Measurements from ENCODE around the gene HDAC9. TPM values are rescaled to one million over a fixed set of nuclear protein-coding genes. Genes with fewer than 3 reads are reported as not detected.

HDAC9 gene
- total RNA-seq, 4 donors from 2014 or later, result 51.2 to 194 (median 106) TPM

- Histone ChIP-seq H3K4me1 (no peaks in the 10 kb centered on the region), H3K9me3 (no peaks in the 10 kb centered on the region), H3K27me3 (no peaks in the 10 kb centered on the region), H3K4me3 (no peak overlapping the region), H3K36me3 (no peaks in the 10 kb centered on the region), H3K27ac (peak overlapping the region in 1 of 4 donors; percentile 2)
- no peak for ATAC-seq
- 36 to 66% methylated on average over 5 of the region's 5 CpGs for WGBS, 2 donors (ENCODE audit: low coverage in 1 of 2)
- TF ChIP-seq EP300 (IDR thresholded peaks at IDR 0.05) (no peak), CTCF (IDR thresholded peaks at IDR 0.05) (no peak), POLR2AphosphoS5 (IDR thresholded peaks at IDR 0.05) (no peak), POLR2A (IDR thresholded peaks at IDR 0.05) (no peak)
These were observed 25.1 kb downstream of the HDAC9 start for GRCh38 chr7:18520450-18521235.

- H3K9me3 ChIP-seq, result no peaks in the 10 kb centered on the region
- H3K36me3 ChIP-seq, result no peaks in the 10 kb centered on the region
- 88 to 90% methylated on average over 3 of the region's 3 CpGs for WGBS, 2 donors (ENCODE audit: low coverage in 1 of 2)
- TF ChIP-seq CTCF (IDR thresholded peaks at IDR 0.05), result no peak
- TF ChIP-seq EP300 (IDR thresholded peaks at IDR 0.05), result no peak
- no peak for TF ChIP-seq POLR2A (IDR thresholded peaks at IDR 0.05)
- no peak for TF ChIP-seq POLR2AphosphoS5 (IDR thresholded peaks at IDR 0.05)
- H3K4me1 ChIP-seq, result no peaks in the 10 kb centered on the region
- H3K27me3 ChIP-seq, result no peaks in the 10 kb centered on the region
- ATAC-seq, result no peak
- H3K27ac ChIP-seq, result no peak overlapping the region
- H3K4me3 ChIP-seq, result no peak overlapping the region
These were observed 25.7 kb downstream of the HDAC9 start for GRCh38 chr7:18521236-18521589.

- no peaks in the 10 kb centered on the region for H3K4me1 ChIP-seq
- TF ChIP-seq CTCF (IDR thresholded peaks at IDR 0.05), result no peak
- TF ChIP-seq POLR2A (IDR thresholded peaks at IDR 0.05), result no peak
- TF ChIP-seq POLR2AphosphoS5 (IDR thresholded peaks at IDR 0.05), result no peak
- TF ChIP-seq EP300 (IDR thresholded peaks at IDR 0.05), result no peak
- H3K9me3 ChIP-seq, result no peaks in the 10 kb centered on the region
- H3K36me3 ChIP-seq, result no peaks in the 10 kb centered on the region
- no peak overlapping the region for H3K4me3 ChIP-seq
- no peak for ATAC-seq
- no peaks in the 10 kb centered on the region for H3K27me3 ChIP-seq
- no peak overlapping the region for H3K27ac ChIP-seq
- WGBS, 2 donors (ENCODE audit: low coverage in 1 of 2), result 78 to 83% methylated on average over 5 of the region's 5 CpGs
These were observed 26.5 kb downstream of the HDAC9 start for GRCh38 chr7:18521945-18522566.

- no peak for TF ChIP-seq CTCF (IDR thresholded peaks at IDR 0.05)
- no peak for TF ChIP-seq POLR2AphosphoS5 (IDR thresholded peaks at IDR 0.05)
- TF ChIP-seq POLR2A (IDR thresholded peaks at IDR 0.05), result no peak
- no peak for TF ChIP-seq EP300 (IDR thresholded peaks at IDR 0.05)
- WGBS, 2 donors (ENCODE audit: low coverage in 1 of 2), result 95 to 96% methylated on average over 3 of the region's 3 CpGs
- Histone ChIP-seq H3K27ac (no peak overlapping the region), H3K9me3 (no peaks in the 10 kb centered on the region), H3K36me3 (no peaks in the 10 kb centered on the region), H3K4me1 (no peaks in the 10 kb centered on the region), H3K4me3 (no peak overlapping the region), H3K27me3 (no peaks in the 10 kb centered on the region)
- no peak for ATAC-seq
These were observed 28.7 kb downstream of the HDAC9 start for GRCh38 chr7:18524248-18524647.

- ATAC-seq, result no peak
- no peaks in the 10 kb centered on the region for H3K36me3 ChIP-seq
- H3K27me3 ChIP-seq, result no peaks in the 10 kb centered on the region
- H3K27ac ChIP-seq, result no peak overlapping the region
- no peaks in the 10 kb centered on the region for H3K4me1 ChIP-seq
- TF ChIP-seq CTCF (IDR thresholded peaks at IDR 0.05) (no peak), EP300 (IDR thresholded peaks at IDR 0.05) (no peak), POLR2AphosphoS5 (IDR thresholded peaks at IDR 0.05) (no peak), POLR2A (IDR thresholded peaks at IDR 0.05) (no peak)
- H3K9me3 ChIP-seq, result no peaks in the 10 kb centered on the region
- H3K4me3 ChIP-seq, result no peak overlapping the region
These were observed 30.9 kb downstream of the HDAC9 start for GRCh38 chr7:18526368-18526878.

All from gastroesophageal sphincter (tissue), 4 donors.